ENCODE measurements around the gene AZGP1.
"Not testable (repeated sequence)": the region's sequence is repeated elsewhere in the genome, so short reads cannot be mapped to it uniquely, and the experiment has no call there.

Gene AZGP1

GRCh38 chr7:99954643-99955042 is 21.2 kb downstream of the AZGP1 start:
- DNase-seq (ENCODE audit: extremely low read depth in 1 of 2, low read depth in 1 of 2): not testable (repeated sequence)

DNA sequence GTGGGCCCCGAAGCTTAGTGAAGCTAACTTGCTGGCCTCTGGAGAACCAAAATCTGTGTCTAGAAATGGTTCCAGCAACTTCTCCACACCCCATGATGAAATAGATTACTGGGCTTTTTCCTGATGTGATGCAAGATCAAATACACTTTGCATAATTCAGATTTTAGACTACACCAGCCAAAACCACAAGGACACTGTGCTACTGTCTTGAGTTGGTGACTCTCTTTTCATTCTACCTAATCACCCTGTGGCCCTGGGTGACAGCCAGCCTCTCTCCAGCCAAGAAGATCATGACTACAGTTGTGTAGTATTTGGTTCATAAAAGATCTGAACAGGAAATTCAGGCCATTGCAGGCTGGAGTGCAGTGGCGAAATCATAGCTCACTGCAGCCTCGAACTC is 22.2 kb downstream of the AZGP1 start:
- DNase-seq (ENCODE audit: extremely low read depth in 1 of 2, low read depth in 1 of 2): no peak

DNA sequence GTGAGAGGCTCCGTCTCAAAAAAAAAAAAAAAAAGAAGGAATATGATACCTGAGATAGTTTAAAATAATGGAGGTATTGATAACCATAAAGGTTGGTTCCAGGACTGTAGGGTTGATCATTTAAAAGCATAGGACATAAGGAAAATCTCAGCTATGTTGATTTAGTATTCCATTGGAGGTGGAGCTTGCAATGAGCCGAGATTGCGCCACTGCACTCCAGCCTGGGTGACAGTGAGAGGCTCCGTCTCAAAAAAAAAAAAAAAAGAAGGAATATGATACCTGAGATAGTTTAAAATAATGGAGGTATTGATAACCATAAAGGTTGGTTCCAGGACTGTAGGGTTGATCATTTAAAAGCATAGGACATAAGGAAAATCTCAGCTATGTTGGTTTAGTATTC is 23.2 kb downstream of the AZGP1 start:
- not testable (repeated sequence) for DNase-seq (ENCODE audit: extremely low read depth in 1 of 2, low read depth in 1 of 2)

DNA sequence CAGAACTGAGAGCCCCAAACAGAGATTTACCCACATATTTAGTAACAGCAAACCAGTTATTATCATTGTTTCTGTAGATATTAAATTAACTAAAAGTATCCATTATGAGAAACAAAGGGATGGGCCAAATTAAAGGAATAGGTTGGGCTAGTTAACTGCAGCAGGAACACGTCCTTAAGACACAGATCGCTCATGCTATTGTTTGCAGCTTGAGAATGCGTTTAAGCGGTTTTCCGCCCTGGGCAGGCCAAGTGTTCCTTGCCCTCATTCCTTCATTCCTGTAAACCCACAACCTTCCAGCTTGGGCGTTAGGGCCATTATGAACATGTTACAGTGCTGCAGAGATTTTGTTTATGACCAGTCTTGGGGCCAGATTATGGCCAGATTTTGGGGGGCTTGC is 25.0 kb downstream of the AZGP1 start:
- DNase-seq (ENCODE audit: extremely low read depth in 1 of 2, low read depth in 1 of 2): not testable (repeated sequence)

DNA sequence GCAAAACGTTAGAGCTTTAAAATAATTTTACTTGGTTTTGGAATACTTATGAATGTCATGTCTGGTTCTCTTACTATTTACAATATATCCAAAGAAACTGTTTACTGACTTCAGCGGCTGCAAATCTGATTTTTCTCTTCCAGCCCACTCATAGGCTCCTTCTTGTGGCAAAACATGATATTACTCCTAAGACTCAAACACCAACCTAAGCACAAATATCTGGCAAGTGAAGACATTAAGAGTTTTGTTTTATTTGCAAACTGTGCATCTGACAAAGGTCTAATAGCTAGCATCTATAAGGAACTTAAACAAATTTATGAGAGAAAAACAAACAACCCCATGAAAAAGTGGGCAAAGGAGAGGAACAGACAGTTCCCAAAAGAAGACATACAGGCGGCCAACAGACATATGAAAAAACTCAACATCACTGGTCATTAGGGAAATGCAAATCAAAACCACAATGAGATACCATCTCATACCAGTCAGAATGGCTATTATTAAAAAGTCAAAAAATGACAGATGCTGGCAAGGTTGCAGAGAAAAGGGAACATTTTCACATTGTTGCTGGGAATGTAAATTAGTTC is 26.1 kb downstream of the AZGP1 start:
- no peak for DNase-seq (ENCODE audit: extremely low read depth in 1 of 2, low read depth in 1 of 2)

DNA sequence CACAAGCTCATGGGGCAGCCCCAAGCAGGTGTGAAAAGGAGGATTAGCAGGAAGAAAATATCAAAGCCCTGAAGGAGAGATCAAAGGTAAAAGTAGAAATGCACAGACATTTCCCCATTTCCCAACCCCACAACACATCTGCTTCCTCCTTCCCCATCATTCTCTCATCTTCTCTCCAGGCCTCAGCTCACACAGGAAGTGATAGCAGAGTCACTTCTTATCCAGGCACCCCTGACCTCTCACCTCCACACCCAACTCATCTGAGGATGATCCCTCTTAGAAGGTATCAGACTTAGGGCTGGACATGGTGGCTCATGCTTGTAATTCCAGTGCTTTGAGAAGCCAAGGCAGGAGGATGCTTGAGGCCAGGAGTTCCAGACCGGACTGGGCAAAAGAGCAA is 28.2 kb downstream of the AZGP1 start:
- DNase-seq (ENCODE audit: extremely low read depth in 1 of 2, low read depth in 1 of 2): no peak

GRCh38 chr7:99944497-99945070 is 31.2 kb downstream of the AZGP1 start:
- DNase-seq (ENCODE audit: extremely low read depth in 1 of 2, low read depth in 1 of 2): no peak

DNA sequence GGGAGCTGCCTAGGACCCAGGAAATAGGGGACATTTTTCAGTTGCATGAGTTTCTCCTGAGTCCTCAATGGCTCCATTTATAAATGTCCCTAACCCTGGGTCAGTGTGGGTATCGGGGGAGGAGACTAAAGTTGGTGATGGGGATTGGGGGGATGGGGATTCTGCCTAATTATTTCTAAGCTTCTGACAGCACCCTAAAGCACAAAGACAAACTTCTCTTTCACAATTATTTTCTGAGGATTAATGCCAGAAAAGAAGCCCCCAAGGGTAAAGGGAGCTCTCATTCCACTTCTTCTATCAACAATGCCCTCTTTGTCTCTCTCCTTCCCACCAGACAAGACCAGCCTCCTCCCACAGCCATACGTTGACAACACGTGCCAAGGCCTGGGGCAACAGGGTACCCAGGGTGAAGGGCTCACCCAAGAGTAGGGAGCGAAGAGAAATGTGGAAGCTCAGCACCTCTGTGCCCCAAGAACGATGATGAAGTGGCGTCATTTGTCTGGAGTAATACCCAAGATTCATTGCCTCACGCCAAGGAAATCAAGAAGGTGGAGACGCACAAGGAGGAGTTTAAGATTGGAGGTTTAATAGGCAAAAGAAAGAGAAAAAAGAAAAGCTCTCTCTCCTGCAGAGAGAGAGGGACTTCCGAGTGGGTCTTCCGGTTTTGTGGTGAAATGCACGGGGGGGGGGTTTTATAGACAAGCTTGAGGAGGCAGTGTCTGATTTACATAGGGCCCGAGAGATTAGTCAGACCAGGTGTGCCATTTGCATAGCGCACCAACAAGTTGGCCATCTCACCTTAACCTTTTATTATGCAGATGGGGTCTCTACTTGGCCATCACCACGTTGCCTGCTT is 32.0 kb downstream of the AZGP1 start:
- DNase-seq (ENCODE audit: extremely low read depth in 1 of 2, low read depth in 1 of 2): no peak

DNA sequence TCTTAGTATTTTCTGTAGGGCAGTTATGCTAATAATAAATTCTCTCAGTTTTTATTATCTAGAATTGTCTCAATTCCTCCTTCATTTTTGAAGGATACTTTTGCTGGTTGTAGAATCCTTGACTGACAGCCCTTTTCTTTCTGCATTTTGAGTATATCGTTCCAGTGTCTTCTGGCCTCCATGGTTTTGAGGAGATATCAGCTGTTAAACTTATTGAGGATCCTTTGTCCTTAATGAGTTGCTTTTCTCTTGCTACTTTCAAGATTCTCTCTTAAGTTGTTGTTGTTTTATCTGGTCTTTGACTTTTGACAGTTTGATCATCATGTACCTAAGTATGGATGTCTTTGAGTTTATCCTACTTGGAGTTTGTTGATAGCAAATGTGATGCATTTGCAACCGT is 37.5 kb downstream of the AZGP1 start:
- DNase-seq (ENCODE audit: extremely low read depth in 1 of 2, low read depth in 1 of 2): no peak

- DNase-seq (ENCODE audit: extremely low read depth in 1 of 2, low read depth in 1 of 2): not testable (repeated sequence)
Measured at GRCh38 chr7:99935009-99935408, 40.8 kb downstream of the AZGP1 start.

DNA sequence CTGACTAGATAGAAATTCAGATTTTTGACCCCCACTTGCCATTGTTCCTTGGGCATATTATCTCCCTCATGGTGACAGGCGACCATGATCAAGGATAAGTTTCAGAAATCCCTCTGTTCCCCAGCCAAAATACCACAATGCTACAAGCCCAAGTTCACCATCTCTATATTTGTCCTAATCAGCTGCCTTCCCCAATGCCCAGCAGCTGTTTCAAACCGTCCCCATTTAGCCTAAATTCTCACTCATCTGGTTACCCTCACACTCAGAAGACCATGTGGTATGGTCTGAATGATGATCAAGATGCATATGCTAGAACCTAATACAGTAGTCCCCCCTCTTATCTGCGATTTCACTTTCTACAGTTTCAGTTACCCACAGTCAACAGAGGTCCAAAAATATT is 45.5 kb downstream of the AZGP1 start:
- no peak for DNase-seq (ENCODE audit: extremely low read depth in 1 of 2, low read depth in 1 of 2)

- no peak for DNase-seq (ENCODE audit: extremely low read depth in 1 of 2, low read depth in 1 of 2)
Measured at GRCh38 chr7:99929730-99930053, 46.1 kb downstream of the AZGP1 start.

GRCh38 chr7:99928994-99929729 is 46.7 kb downstream of the AZGP1 start, which contains the start of gene GJC3:
Gene GJC3, minus strand, starts transcription at chr7:99929620. Its CDS starts 0 bp downstream, at chr7:99929620.
- peak in 1 of 2 donors; percentile 10 for DNase-seq (ENCODE audit: extremely low read depth in 1 of 2, low read depth in 1 of 2)

- no peak for DNase-seq (ENCODE audit: extremely low read depth in 1 of 2, low read depth in 1 of 2)
Measured at GRCh38 chr7:99928188-99928587, 47.6 kb downstream of the AZGP1 start.

DNA sequence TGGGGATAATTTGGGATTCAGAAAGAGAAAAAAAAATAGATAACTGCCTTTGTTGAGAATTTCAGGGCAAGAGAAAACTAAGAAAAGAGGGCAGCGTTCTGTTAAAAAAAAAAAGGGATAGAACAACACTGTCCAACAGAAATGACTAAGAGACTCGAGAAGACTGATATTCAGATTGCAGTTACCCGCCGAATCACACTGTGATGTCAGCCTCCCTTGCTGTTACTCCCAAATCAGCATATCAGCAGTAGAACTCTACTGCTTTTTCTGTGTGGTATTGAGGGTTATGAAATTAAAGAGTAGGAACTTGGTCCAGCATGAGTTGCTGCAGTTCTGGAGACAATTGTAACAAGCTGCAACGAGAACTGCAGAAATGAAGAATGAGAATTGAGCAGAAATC is 48.3 kb downstream of the AZGP1 start:
- DNase-seq (ENCODE audit: extremely low read depth in 1 of 2, low read depth in 1 of 2): no peak

GRCh38 chr7:99926321-99926720 is 49.5 kb downstream of the AZGP1 start:
- DNase-seq (ENCODE audit: extremely low read depth in 1 of 2, low read depth in 1 of 2): no peak

GRCh38 chr7:99923200-99923599 is 52.6 kb downstream of the AZGP1 start:
- no peak for DNase-seq (ENCODE audit: extremely low read depth in 1 of 2, low read depth in 1 of 2)

- no peak for DNase-seq (ENCODE audit: extremely low read depth in 1 of 2, low read depth in 1 of 2)
Measured at GRCh38 chr7:99920149-99920548, 55.7 kb downstream of the AZGP1 start.

- no peak for DNase-seq (ENCODE audit: extremely low read depth in 1 of 2, low read depth in 1 of 2)
Measured at GRCh38 chr7:99919814-99920112, 56.1 kb downstream of the AZGP1 start.

DNA sequence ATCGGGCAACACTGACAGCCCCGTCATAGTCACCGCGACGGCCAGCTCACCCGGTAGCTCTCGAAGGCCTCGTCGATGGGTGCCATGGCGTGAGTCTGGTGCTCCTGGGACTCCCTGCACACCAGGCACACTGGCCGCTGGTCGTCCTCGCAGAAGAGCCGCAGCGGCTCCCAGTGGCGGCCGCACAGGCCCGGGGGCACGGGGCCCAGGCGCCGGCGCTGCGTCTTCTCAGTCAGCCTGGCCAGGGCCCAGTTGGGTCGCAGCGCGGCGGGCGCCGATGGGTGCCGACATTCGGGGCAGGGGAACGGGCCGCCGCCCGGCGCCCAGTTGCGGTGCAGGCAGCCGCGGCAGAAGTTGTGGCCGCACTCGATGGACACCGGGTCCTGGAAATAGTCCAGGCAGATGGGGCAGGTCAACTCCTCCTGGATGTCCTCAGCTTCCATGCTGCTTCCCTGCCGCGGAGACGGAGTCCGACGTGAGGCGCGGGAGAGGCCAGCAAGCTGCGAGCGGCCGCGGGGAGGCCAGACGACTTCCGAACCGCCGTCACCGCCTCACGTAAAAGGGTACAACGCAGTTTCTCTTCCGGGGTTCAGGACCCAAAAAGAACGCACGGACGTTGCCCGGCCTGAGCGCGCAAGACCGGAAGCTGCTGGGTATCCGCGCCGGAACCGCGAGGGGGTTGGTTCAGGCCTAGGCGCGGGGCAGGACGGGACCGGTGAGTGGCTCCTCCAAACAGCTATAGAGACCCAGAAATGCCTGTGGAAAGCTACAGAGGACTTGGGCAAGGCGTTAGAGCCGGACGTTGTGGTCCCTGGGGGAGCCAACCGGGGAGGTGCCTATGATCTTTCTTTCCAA is 56.6 kb downstream of the AZGP1 start, which contains the start of gene TRIM4:
TRIM4 (minus strand) TSS at position 572 of the 855 bp plus-strand sequence; CDS start at position 443, 129 bp downstream.
- peak; percentile 88 to 90 for DNase-seq (ENCODE audit: extremely low read depth in 1 of 2, low read depth in 1 of 2)

All from stimulated activated CD8-positive, alpha-beta memory T cell treated with anti-CD3 and anti-CD28 coated beads, Interleukin-7, amount 100 ng/mL, for 48 hours (primary cell).